Stimulated activated CD4-positive, alpha-beta T cell treated with anti-CD3 and anti-CD28 coated beads, Interleukin-4, amount 100 ng/mL, for 4 hours (primary cell): Measurements from ENCODE around the gene FMO3.

Experiments
- DNase-seq, 2 experiments: peaks; one replicate each; pipeline ENCODE4 v3.0.0-alpha.2; 2020

FMO3 gene

DNA sequence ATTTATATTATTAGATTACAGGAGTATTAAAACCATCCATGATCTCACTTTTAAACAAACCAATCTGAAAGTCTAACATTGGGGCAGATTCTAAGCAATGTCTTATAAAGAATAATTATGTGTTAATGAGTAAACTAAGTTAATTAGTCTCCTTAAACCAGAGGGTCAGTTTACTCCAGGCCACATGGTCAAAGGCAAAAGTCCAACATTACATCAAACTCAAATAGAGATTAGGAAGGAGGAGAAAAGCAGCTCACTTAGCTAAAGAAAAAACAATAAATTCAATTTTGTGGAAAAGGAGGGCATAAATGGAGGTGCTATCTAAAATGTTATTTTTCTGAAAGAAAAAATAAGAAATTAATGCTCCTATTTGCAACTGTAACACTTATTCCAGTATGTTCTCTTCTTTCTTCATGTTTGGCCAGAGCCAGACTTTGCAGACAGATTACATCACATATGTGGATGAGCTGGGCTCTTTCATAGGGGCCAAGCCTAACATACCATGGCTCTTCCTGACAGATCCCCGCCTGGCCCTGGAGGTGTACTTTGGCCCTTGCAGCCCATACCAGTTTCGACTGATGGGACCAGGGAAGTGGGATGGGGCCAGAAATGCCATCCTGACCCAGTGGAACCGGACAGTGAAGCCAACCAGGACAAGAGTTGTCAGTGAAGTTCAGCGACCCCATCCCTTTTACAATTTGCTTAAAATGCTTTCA, 70.1 kb downstream of the FMO3 start:
- no peak for DNase-seq

DNA sequence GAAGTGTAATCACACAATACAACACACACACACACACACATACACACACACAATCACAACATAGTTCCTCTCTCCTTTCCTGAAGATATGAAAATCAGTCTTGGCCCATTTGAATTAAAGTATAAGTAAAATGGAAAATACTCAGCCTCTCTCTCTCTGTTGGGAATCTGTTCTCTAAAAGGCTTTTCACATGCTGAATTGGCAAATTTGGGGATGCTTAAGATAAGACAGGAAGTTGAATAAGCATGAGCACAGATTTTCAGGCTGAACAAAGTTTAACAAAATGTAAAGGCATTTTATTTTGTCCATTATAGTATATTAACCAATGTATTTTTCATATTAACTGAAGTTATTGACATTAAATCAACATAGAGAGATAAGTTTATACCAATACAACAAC, 70.7 kb downstream of the FMO3 start:
- DNase-seq: no peak

DNA sequence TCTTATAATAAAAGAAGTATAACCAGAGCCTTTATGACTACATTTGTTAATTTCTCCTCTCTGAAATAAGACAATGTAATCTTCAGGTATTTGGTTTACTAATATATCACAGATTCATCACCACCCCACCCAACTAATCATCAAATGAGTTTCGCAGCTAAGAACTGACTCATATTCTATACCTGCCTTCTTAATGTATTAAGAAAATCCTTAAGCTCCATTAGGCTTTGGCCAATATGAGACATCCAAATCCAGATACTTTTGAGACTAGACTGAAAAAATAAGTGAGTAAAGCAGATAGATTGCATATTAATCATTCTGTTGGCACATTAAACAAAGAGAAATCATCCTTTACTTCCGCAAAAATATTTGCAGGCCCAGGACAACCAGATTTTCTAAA, 75.7 kb downstream of the FMO3 start:
- DNase-seq: no peak
